Activated CD4-positive, alpha-beta memory T cell treated with anti-CD3 and anti-CD28 coated beads, Interleukin-2, amount 10 ng/mL, durations not matched to agents 7 days and 5 days (primary cell): ENCODE measurements around the gene CES4A. TPM values are rescaled to one million over a fixed set of nuclear protein-coding genes. Genes with fewer than 3 reads are reported as not detected.

Source experiments
- CTCF ChIA-PET: fragments of 350-600 bp; sonication (Branson Sonifier 250); formaldehyde crosslinking; loops from one replicate; lab custom pipeline; 2021; ENCODE audit warnings: antibody characterized with exemption, inconsistent platforms; lab: Charles Lee
- POLR2A ChIA-PET: fragments of 350-600 bp; sonication (Branson Sonifier 250); formaldehyde crosslinking; loops from one replicate; lab custom pipeline; 2021; ENCODE audit warnings: antibody characterized with exemption; lab: Charles Lee
- DNase-seq: peaks from one replicate; pipeline ENCODE4 v3.0.0-alpha.2; 2020
- H3K27ac Mint-ChIP-seq: one replicate; pipeline ENCODE4 v1.8.0; 2021; ENCODE audit warnings: mild to moderate bottlenecking, mixed read lengths
- H3K27me3 Mint-ChIP-seq: one replicate; pipeline ENCODE4 v1.8.0; 2021; ENCODE audit warnings: mixed read lengths
- H3K36me3 Mint-ChIP-seq: one replicate; pipeline ENCODE4 v1.8.0; 2021; ENCODE audit warnings: low read depth, mixed read lengths
- H3K4me1 Mint-ChIP-seq: one replicate; pipeline ENCODE4 v1.8.0; 2021; ENCODE audit warnings: mixed read lengths
- H3K4me3 Mint-ChIP-seq: one replicate; pipeline ENCODE4 v1.8.0; 2021; ENCODE audit warnings: mild to moderate bottlenecking, mixed read lengths
- H3K9me3 Mint-ChIP-seq: one replicate; pipeline ENCODE4 v1.8.0; 2021; ENCODE audit warnings: mixed read lengths
- total RNA-seq, 2 experiments: library from RNA; stranded (reverse); gene quantifications; one replicate each; pipeline ENCODE4 v1.2.3, GENCODE V29; 2021

The CES4A gene
- total RNA-seq, 2 experiments from 2014 or later, result 37.8 to 39.3 TPM

DNA sequence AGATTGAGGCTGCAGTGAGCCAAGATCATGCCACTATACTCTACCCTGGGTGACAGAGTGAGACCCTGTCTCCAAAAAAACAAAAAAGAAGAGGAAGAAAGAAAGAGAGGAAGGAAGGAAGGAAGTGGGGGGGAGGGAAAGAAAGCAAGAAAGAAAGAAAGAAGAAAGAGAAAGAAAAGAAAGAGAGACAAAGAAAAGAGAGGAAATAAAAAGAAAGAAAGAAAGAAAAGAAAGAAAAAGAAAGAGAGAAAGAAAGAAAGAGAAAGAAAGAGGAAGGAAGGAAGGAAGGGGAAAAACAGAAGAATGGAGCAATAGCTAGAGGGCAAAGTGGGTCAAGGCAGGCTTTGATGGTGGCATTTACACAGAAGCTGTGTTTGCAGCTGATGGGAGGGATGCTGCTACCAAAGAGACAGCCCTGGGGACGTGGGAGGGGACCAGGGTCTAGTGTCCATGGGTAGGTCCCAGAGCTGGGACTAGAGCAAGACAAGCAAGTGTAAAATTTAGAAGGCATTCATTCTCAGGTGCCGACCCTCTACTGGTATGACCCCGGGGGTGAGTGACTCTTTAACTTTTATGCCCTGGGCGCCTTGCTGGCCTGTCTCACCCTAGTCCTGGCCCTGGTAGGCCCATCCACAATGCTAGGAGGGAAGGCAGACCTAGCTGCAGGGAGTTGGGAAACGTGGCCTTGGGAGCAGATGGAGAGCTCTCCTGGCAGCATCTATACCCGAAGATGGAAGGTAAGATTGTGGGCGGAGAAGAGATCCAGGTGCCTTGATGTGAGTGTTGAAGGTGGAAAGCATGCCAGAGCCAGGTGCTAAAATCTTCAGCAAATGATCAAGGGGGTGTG lies 29.3 kb upstream of the CES4A start:
- no peak overlapping the region for H3K27ac Mint-ChIP-seq
- POLR2A ChIA-PET, result interaction anchor here (0.8 kb wide), 1 partner anchor 146 kb away, joined by 3 read pairs; no protein-coding TSS in a partner anchor

DNA sequence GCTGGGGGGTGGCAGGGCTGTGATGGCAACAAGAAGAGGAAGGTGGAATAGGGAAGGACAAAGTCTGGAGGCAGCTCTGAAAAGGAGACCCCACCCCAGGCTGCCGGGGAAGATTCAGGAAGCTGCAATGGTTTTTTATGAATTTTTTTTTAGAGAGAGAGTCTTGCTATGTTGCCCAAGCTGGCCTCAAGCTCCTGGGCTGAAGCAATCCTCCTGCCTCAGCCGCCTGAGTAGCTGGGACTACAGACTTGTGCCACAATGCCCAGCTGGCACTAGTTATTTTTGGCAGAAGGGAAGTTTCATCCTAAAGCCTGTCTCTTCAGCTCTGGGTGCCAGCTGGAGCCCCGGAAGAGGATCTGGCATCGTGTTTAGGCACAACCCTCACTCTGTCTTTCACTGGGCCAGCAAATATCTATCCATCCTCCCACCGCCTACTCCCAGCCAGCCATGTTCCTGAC lies 28.7 kb upstream of the CES4A start:
- Mint-ChIP-seq H3K4me3 (no peak overlapping the region), H3K27ac (no peak overlapping the region), H3K36me3 (no peaks in the 10 kb centered on the region), H3K9me3 (no peaks in the 10 kb centered on the region), H3K27me3 (no peaks in the 10 kb centered on the region), H3K4me1 (peaks cover 44% of the 10 kb centered on the region)
- ChIA-PET CTCF (interaction anchor here (1.3 to 3.2 kb wide), 9 partner anchors 10 to 198 kb away, joined by 3 to 18 read pairs (median 7); partner anchors contain the start of gene B3GNT9), POLR2A (interaction anchor here (0.8 kb wide), 1 partner anchor 145 kb away, joined by 3 read pairs; no protein-coding TSS in a partner anchor)
- no peak for DNase-seq

More for the DNA sequence above, 29.3 kb upstream of the CES4A start:
- Mint-ChIP-seq H3K4me1 (peaks cover 46% of the 10 kb centered on the region), H3K9me3 (no peaks in the 10 kb centered on the region), H3K4me3 (no peak overlapping the region), H3K27me3 (no peaks in the 10 kb centered on the region), H3K36me3 (no peaks in the 10 kb centered on the region)
- CTCF ChIA-PET, result interaction anchor here (1.0 to 3.2 kb wide), 7 partner anchors 17 to 199 kb away, joined by 3 to 20 read pairs (median 9); no protein-coding TSS in a partner anchor
- no peak for DNase-seq

DNA sequence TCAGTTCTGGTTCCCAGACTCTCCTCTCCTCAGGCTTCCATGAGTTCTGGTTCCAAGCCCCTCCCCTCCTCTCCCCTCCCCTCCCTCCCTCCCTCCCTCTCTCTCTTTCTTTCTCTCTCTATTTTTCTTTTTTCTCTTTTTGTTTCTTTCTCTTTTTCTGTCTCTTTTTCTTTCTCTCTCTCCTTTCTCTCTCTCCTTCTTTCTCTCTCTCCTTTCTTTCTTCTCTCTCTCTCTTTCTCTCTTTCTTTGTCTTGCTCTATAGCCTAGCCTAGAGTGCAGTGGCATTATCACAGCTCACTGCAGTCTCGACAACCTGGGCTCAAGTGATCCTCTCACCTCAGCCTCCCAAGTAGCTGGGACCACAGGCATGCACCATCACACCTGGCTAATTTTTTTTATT lies 28.1 kb upstream of the CES4A start:
- ChIA-PET CTCF (interaction anchor here (0.7 to 3.2 kb wide), 15 partner anchors 8 to 421 kb away, joined by 3 to 29 read pairs (median 8); partner anchors contain the start of gene B3GNT9), POLR2A (no interaction called here)
- Mint-ChIP-seq H3K27ac (no peak overlapping the region), H3K27me3 (peaks cover 2% of the 10 kb centered on the region), H3K36me3 (no peaks in the 10 kb centered on the region), H3K4me3 (no peak overlapping the region), H3K4me1 (peaks cover 44% of the 10 kb centered on the region), H3K9me3 (no peaks in the 10 kb centered on the region)
- no peak for DNase-seq

DNA sequence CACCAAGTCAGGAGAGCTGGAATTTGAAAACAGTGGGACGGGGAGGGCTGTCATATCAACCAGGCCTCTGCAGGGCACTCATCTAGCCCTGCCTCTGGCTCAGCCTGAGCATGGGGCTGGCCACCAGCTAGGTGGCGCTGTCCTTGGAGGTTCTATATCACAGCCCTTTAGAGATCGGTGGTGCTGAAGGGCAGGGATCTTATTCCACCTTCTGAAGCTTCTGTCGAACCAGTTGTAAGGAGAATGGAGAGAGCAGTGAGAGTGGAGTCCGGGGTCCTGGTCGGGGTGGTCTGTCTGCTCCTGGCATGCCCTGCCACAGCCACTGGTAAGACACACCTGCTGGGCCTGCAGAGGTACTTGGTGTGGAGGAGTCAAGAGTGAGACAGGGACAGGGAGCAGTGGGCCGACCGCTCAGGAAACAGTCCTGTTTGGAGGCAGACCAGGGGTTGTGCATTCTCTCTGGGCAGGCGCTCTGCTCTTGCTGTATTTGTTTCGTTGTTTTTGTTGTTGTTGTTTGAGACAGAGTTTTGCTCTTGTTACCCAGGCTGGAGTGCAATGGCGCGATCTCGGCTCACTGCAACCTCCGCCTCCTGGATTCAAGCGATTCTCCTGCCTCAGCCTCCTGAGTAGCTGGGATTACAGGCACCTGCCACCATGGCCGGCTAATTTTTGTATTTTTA lies 27.2 kb upstream of the CES4A start, which contains the start of gene CES3:
CES3 (plus strand) TSS at position 202 of the 680 bp plus-strand sequence; CDS start at position 244, 42 bp downstream.
- Mint-ChIP-seq H3K4me1 (peaks cover 44% of the 10 kb centered on the region), H3K4me3 (peak within 1 kb of the TSS; percentile 71), H3K9me3 (no peaks in the 10 kb centered on the region), H3K27ac (peak within 1 kb of the TSS; percentile 57), H3K36me3 (no peaks in the 10 kb centered on the region), H3K27me3 (peaks cover 2% of the 10 kb centered on the region)
- CTCF ChIA-PET, result interaction anchor here (0.6 to 3.2 kb wide), 24 partner anchors 9 to 421 kb away, joined by 3 to 29 read pairs (median 5); partner anchors contain the start of genes B3GNT9 and PHAF1
- POLR2A ChIA-PET, result interaction anchor here (0.6 to 1.4 kb wide), 2 partner anchors 52 to 57 kb away, joined by 3 to 4 read pairs; no protein-coding TSS in a partner anchor
- peak; percentile 81 for DNase-seq

DNA sequence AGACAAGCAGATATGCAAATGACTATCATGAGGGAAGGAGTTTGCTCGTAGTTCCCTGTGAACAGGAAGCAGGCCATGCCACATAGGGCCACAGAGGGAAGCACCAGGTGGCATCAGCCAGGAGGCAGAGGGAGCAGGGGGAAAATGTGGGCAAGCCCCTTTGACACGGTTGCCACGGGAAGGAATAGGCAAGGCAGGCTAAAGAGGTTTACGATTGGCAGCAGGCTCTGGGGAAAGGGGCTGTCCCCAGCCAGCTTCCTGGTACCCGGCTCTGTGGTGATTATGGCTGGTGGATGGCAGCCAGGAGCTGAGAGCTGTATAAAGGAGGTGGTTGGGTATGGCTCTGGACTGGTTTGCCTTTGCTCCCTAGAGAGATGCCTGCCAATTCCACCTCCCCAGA lies 26.5 kb upstream of the CES4A start:
- DNase-seq, result peak; percentile 27

DNA sequence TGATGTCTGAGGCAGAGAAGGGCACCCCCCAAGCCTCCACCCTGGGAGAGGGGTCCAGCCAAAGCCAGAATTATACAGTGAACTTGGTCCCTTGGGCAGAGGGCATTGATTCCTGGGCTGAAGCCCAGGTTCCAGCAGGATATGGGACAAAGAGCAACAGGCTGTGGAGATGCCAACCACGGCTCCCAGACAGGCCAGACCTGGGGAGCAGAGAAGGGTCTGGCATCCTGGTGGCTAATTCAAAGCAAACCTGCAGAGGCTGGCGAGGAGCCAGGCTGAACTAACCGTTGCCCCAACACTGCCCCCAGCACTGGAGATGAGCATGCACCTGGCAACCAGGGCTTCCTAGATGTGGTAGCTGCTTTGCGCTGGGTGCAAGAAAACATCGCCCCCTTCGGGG lies 24.3 kb upstream of the CES4A start:
- peaks cover 26% of the 10 kb centered on the region for H3K4me1 Mint-ChIP-seq
- no peak overlapping the region for H3K27ac Mint-ChIP-seq
- H3K9me3 Mint-ChIP-seq, result no peaks in the 10 kb centered on the region
- no peak for DNase-seq
- H3K4me3 Mint-ChIP-seq, result no peak overlapping the region
- H3K27me3 Mint-ChIP-seq, result peaks cover 2% of the 10 kb centered on the region
- ChIA-PET POLR2A (interaction anchor here (1.4 kb wide), 1 partner anchor 11 kb away, joined by 5 read pairs; no protein-coding TSS in a partner anchor), CTCF (interaction anchor here (1.3 kb wide), 1 partner anchor 12 kb away, joined by 5 read pairs; no protein-coding TSS in a partner anchor)
- H3K36me3 Mint-ChIP-seq, result no peaks in the 10 kb centered on the region

More for the DNA sequence above, 26.5 kb upstream of the CES4A start:
- H3K4me1 Mint-ChIP-seq, result peaks cover 43% of the 10 kb centered on the region
- peaks cover 2% of the 10 kb centered on the region for H3K27me3 Mint-ChIP-seq
- no peaks in the 10 kb centered on the region for H3K9me3 Mint-ChIP-seq
- H3K36me3 Mint-ChIP-seq, result no peaks in the 10 kb centered on the region
- ChIA-PET POLR2A (interaction anchor here (1.4 kb wide), 1 partner anchor 56 kb away, joined by 4 read pairs; no protein-coding TSS in a partner anchor), CTCF (interaction anchor here (1.8 to 3.2 kb wide), 4 partner anchors 13 to 192 kb away, joined by 5 to 29 read pairs (median 16); no protein-coding TSS in a partner anchor)
- peak overlapping the region; percentile 57 for H3K27ac Mint-ChIP-seq
- H3K4me3 Mint-ChIP-seq, result peak overlapping the region; percentile 71

DNA sequence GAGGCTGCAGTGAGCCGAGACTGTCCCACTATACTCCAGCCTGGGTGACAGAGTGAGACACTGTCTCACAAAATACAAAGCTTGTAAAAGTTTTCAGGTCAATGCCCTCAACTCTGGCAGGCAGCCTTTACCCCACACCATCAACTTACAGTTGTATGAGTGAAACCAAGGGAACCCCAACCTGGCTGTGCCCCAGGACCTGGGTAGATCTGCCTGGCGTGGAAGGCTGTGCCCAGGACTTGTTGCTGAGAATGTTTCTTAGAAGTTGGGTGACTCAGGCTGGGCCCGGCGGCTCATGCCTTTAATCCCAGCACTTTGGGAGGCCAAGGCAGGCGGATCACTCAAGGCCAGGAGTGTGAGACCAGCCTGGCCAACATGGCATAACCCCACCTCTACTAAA lies 19.5 kb upstream of the CES4A start:
- CTCF ChIA-PET, result interaction anchor here (1.7 kb wide), 1 partner anchor 186 kb away, joined by 6 read pairs; no protein-coding TSS in a partner anchor
- H3K27me3 Mint-ChIP-seq, result peaks cover 2% of the 10 kb centered on the region
- no peak overlapping the region for H3K27ac Mint-ChIP-seq
- H3K36me3 Mint-ChIP-seq, result no peaks in the 10 kb centered on the region
- no peak overlapping the region for H3K4me3 Mint-ChIP-seq
- no peaks in the 10 kb centered on the region for H3K9me3 Mint-ChIP-seq
- no peak for DNase-seq
- H3K4me1 Mint-ChIP-seq, result no peaks in the 10 kb centered on the region
- POLR2A ChIA-PET, result no interaction called here

DNA sequence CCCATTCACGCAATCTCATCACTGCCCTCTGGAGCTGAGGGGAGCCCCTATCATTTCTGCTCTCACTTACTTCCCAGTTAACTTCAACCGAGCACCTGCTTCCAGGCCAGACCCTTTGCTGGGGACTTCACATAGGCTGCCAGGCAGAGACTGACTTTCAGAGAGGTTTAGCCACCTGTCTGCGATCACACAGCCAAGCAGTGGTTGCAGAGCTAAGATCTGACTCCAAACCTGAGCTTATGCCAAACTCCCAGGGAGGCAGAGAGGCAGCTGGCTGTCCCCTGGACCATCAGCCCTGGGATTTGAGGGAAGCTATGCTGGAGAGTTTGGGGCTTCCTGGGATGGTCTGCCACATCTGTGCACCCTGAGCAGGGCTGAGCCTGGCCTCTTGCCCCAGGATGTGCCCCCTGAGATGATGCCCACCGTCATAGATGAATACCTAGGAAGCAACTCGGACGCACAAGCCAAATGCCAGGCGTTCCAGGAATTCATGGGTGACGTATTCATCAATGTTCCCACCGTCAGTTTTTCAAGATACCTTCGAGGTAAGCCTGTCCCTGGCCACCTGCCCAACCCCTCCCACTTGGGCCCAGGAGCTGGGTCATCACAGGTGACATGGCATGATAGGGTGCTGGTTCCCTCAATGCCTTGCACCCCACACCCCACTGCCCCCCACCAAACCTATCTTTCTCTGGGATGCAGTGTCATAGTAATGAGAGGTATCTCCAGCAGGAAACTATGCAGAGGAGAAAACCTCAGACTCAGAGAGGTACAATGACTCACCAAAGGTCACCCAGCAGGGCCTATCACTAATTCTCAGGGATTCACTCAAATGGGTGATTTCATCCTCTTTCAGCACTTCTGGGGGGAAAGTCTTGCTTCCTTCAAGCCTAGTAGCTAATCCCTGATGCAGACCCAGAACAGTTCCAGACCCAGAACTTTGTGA lies 17.3 kb upstream of the CES4A start:
- Mint-ChIP-seq H3K27me3 (no peaks in the 10 kb centered on the region), H3K4me1 (peaks cover 14% of the 10 kb centered on the region), H3K9me3 (peaks cover 2% of the 10 kb centered on the region), H3K27ac (no peak overlapping the region), H3K36me3 (peaks cover 3% of the 10 kb centered on the region), H3K4me3 (no peak overlapping the region)
- POLR2A ChIA-PET, result no interaction called here
- DNase-seq, result no peak
- CTCF ChIA-PET, result interaction anchor here (0.9 to 1.9 kb wide), 7 partner anchors 10 to 184 kb away, joined by 3 to 9 read pairs (median 6); partner anchors contain the start of gene CES3

DNA sequence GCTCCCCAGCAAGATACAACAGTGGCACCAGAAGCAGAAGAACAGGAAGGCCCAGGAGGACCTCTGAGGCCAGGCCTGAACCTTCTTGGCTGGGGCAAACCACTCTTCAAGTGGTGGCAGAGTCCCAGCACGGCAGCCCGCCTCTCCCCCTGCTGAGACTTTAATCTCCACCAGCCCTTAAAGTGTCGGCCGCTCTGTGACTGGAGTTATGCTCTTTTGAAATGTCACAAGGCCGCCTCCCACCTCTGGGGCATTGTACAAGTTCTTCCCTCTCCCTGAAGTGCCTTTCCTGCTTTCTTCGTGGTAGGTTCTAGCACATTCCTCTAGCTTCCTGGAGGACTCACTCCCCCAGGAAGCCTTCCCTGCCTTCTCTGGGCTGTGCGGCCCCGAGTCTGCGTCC lies 15.4 kb upstream of the CES4A start:
- ChIA-PET POLR2A (no interaction called here), CTCF (interaction anchor here (1.8 kb wide), 1 partner anchor 12 kb away, joined by 9 read pairs; the partner anchor contains the start of gene CES3)
- H3K4me3 Mint-ChIP-seq, result no peak overlapping the region
- H3K27me3 Mint-ChIP-seq, result no peaks in the 10 kb centered on the region
- H3K9me3 Mint-ChIP-seq, result peaks cover 2% of the 10 kb centered on the region
- peaks cover 3% of the 10 kb centered on the region for H3K36me3 Mint-ChIP-seq
- peaks cover 24% of the 10 kb centered on the region for H3K4me1 Mint-ChIP-seq
- no peak overlapping the region for H3K27ac Mint-ChIP-seq
- DNase-seq, result no peak

DNA sequence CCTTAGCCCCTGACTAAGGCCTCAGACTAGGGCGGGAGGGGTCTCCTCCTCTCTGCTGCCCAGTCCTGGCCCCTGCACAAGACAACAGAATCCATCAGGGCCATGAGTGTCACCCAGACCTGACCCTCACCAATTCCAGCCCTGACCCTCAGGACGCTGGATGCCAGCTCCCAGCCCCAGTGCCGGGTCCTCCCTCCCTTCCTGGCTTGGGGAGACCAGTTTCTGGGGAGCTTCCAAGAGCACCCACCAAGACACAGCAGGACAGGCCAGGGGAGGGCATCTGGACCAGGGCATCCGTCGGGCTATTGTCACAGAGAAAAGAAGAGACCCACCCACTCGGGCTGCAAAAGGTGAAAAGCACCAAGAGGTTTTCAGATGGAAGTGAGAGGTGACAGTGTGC lies 14.7 kb upstream of the CES4A start:
- H3K4me3 Mint-ChIP-seq, result no peak overlapping the region
- peaks cover 3% of the 10 kb centered on the region for H3K36me3 Mint-ChIP-seq
- ChIA-PET CTCF (interaction anchor here (3.6 to 6.7 kb wide), 2 partner anchors 12 to 44 kb away, joined by 29 to 38 read pairs; partner anchors contain the start of gene CES3), POLR2A (interaction anchor here (3.2 kb wide), 1 partner anchor 40 kb away, joined by 13 read pairs; no protein-coding TSS in a partner anchor)
- no peak overlapping the region for H3K27ac Mint-ChIP-seq
- no peaks in the 10 kb centered on the region for H3K27me3 Mint-ChIP-seq
- no peak for DNase-seq
- peaks cover 31% of the 10 kb centered on the region for H3K4me1 Mint-ChIP-seq
- H3K9me3 Mint-ChIP-seq, result peaks cover 2% of the 10 kb centered on the region
